ACC112 (cell line): ENCODE data around the gene FBXL2.

Experiments
- H2AFZ ChIP-seq: fragments of 200-600 bp; sonication (generic); one replicate; pipeline ENCODE4 v1.6.0; 2017; ENCODE audit warnings: antibody characterized with exemption, low read length; ENCODE audit not compliant: unreplicated experiment
- H3K27ac ChIP-seq: fragments of 200-600 bp; sonication (generic); 2 replicates; pipeline ENCODE4 v1.5.1; 2014; ENCODE audit warnings: low read depth, mild to moderate bottlenecking, antibody characterized with exemption, low read length, moderate library complexity
- H3K27me3 ChIP-seq: fragments of 200-600 bp; sonication (generic); 2 replicates; pipeline ENCODE4 v1.6.1; 2014; ENCODE audit warnings: mild to moderate bottlenecking, antibody characterized with exemption, low read length, moderate library complexity, mixed read lengths; ENCODE audit not compliant: insufficient read depth
- H3K36me3 ChIP-seq: fragments of 200-600 bp; sonication (generic); 2 replicates; pipeline ENCODE4 v1.6.1; 2016; ENCODE audit warnings: mild to moderate bottlenecking, antibody characterized with exemption, low read length, moderate library complexity, mixed read lengths; ENCODE audit not compliant: insufficient read depth
- H3K4me1 ChIP-seq: fragments of 200-600 bp; sonication (generic); one replicate; pipeline ENCODE4 v1.6.1; 2016; ENCODE audit warnings: low read length, mixed read lengths; ENCODE audit not compliant: insufficient read depth, unreplicated experiment, control insufficient read depth
- H3K4me3 ChIP-seq: fragments of 200-600 bp; sonication (generic); 2 replicates; pipeline ENCODE4 v1.5.1; 2014; ENCODE audit warnings: mild to moderate bottlenecking, low read depth, low read length
- H3K79me2 ChIP-seq: fragments of 200-600 bp; sonication (generic); one replicate; pipeline ENCODE4 v1.6.0; 2016; ENCODE audit warnings: low read length; ENCODE audit not compliant: control insufficient read depth, unreplicated experiment, insufficient read depth

Gene FBXL2

DNA sequence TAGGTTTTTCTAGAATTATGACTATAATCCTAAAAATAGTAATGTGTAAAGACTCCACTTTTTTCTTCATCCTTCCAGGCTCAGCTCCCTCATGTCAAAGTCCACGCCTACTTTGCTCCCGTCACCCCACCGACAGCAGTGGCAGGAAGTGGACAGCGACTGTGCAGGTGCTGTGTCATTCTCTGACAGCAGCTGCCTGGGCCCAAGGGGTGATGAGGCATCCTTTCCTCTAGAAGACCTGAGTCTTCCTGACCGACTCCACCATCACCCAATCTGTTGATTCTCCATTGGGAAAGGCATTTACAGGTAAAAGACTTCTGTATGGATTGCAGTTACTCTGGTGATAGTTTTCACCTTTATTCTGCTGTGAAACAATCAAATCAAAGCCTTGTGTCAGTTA, 108.2 kb downstream of the FBXL2 start:
- peaks cover 20% of the 10 kb centered on the region for H3K4me1 ChIP-seq
- H3K27me3 ChIP-seq = no peaks in the 10 kb centered on the region
- H3K4me3 ChIP-seq = no peak overlapping the region
- peaks cover 38% of the 10 kb centered on the region for H3K36me3 ChIP-seq
- no peak overlapping the region for H2AFZ ChIP-seq
- no peaks in the 10 kb centered on the region for H3K79me2 ChIP-seq
- H3K27ac ChIP-seq = no peak overlapping the region

DNA sequence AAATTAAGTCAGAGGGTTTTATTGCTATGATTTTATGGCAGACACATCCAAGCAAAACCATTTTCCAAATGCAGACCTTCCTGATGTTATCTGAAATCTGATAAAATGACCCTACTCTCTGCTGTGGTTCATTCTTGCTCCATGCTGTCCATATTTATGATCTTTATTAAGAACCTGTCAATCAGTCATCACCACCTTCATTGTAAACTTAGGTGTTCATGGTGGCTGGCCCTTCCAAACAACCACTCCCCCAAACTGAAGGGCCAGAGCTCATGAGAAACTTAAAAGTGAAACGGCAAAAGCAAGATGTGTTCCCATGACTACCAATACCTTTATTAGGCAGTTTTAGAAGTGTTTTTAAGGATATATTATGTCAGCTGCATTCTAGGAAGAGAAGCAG, 109.4 kb downstream of the FBXL2 start:
- Histone ChIP-seq H3K4me1 (peaks cover 29% of the 10 kb centered on the region), H3K36me3 (peaks cover 45% of the 10 kb centered on the region), H3K79me2 (peaks cover 3% of the 10 kb centered on the region), H3K27ac (no peak overlapping the region), H3K27me3 (no peaks in the 10 kb centered on the region), H3K4me3 (no peak overlapping the region), H2AFZ (no peak overlapping the region)

DNA sequence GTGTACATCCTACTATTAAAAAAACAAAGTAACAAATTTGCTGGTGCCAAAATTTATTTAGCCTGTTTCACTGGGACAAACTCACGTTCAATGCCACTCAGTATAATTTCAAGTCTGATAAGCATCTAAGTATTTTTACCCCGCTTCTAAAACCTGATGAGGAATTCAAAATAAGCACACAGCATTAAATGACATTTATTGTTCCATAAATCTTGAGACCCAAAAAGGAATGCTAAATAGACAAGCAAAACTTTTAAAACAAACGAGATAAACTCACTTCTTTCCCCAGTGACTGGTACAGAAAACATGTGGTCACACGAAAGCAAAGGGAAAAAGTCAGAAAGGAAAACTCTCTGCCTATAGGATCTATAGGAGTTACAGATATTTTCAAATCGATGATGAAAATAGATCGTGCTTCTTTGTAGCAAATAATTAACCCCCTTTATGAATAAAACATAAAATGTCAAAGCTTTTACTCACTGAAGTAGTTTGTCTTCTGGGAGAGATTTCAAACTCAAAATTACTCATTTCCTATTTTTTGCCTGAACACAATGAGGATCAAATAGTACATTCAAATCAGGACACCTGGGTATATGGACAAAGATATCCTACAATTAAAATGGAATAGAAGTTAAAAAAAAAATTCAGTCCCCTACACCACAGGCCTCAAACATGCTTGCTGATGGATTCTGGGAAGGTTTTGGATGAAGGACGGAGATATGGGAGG, 111.3 kb downstream of the FBXL2 start:
- H2AFZ ChIP-seq = no peak overlapping the region
- peaks cover 54% of the 10 kb centered on the region for H3K36me3 ChIP-seq
- no peaks in the 10 kb centered on the region for H3K27me3 ChIP-seq
- peak overlapping the region; percentile 11; the same call in 1 of the 2 replicates for H3K4me3 ChIP-seq
- peaks cover 46% of the 10 kb centered on the region for H3K4me1 ChIP-seq
- peak overlapping the region; percentile 32 for H3K27ac ChIP-seq
- peaks cover 3% of the 10 kb centered on the region for H3K79me2 ChIP-seq

DNA sequence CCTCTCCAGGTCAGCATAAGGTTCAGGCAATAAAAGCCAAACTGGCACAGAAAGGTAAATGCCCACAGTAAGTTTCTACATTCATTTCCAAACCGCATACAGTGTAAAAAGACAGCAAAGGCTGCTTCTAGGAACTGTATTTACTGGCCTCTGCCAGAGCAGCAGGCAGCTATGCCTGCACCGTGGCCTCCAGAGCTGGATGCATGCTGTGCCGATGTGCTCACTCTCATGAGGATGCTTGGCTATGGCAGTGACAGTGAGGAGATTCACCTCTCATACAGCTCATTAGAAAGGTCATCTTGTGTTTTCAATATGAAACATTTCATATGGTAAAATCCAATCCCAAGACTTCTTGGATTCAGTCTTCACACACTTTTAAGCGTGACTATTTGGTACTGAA, 112.7 kb downstream of the FBXL2 start:
- no peak overlapping the region for H3K4me3 ChIP-seq
- no peak overlapping the region for H2AFZ ChIP-seq
- H3K36me3 ChIP-seq = peaks cover 53% of the 10 kb centered on the region
- no peak overlapping the region for H3K27ac ChIP-seq
- no peaks in the 10 kb centered on the region for H3K27me3 ChIP-seq
- H3K4me1 ChIP-seq = peaks cover 45% of the 10 kb centered on the region
- peaks cover 3% of the 10 kb centered on the region for H3K79me2 ChIP-seq

DNA sequence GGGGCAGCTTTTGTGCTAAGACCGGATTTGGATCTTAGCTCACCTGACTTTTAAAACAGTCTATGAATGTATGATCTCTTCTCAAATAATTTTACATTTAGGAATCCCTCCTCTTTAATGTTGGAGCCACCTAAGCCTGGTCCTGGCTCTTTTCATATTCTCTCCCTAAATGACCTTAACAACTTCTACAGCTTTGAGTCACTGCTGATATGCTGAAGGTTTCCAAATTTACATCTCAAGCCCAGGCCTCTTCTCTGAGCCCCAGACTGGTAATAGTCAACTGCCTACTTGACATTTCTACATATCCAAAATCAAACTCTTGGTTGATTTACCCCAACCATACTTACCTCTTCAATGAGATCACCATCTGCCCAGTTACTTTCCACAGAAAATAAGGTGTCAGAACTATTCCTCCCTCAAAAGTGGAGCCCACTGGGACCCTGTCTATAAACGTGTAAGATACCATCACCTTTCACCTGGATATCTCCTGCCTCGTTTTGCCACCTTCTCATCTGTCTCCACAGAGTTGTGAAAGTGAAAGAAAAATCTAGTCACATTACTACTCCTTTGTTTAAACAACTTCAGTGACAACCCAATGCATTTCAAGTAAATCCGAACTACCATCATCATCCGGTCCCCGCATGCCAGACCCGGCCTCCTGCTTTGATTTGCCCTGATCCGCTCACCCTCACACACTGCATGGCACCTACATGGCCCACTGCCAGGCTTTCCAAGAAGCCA, 114.2 kb downstream of the FBXL2 start:
- H3K79me2 ChIP-seq = peaks cover 3% of the 10 kb centered on the region
- H3K4me1 ChIP-seq = peaks cover 48% of the 10 kb centered on the region
- no peak overlapping the region for H3K4me3 ChIP-seq
- no peak overlapping the region for H2AFZ ChIP-seq
- no peaks in the 10 kb centered on the region for H3K27me3 ChIP-seq
- H3K36me3 ChIP-seq = peaks cover 49% of the 10 kb centered on the region
- H3K27ac ChIP-seq = no peak overlapping the region

DNA sequence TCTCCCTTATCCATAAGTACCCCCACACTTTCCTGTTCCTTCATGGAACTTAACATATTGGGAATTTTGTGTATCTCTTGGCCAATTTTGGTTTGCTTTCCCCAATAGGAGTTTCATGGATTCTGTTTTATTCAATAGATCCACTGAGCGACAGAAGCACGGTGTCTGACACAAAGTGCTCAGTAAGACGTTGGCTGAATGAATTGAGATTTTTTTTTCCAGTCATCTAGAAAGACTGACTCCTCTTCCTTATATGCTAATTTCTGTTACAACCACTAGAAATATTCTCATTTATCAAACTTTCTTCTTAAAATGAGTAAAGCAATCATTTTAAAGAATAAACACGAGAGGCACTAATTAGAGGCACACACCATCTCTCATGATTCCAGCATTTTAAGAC, 114.9 kb downstream of the FBXL2 start:
- Histone ChIP-seq H3K79me2 (peaks cover 3% of the 10 kb centered on the region), H2AFZ (no peak overlapping the region), H3K27me3 (no peaks in the 10 kb centered on the region), H3K36me3 (peaks cover 55% of the 10 kb centered on the region), H3K4me3 (no peak overlapping the region), H3K4me1 (peaks cover 48% of the 10 kb centered on the region), H3K27ac (peak overlapping the region; percentile 86)

DNA sequence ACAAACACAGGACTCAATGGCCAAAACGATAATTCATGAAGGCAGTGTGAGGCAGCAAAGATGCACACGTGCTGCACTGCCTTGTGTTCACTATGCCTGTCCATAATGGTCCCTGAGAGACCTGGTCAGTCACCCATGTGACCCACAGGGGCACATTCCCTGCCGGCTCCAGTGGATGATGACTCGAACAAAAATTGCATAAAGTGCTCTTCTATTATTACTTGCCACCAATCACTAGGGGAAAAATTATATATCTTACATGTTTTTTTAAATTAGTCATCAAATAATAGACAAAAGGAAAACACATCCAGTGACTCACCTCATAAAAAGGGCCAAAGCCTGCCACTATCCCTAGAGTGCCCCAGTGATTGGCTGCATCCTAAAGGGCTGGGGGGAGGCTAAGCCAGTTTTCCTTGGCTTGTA, 115.5 kb downstream of the FBXL2 start:
- Histone ChIP-seq H2AFZ (no peak overlapping the region), H3K27ac (peak overlapping the region; percentile 86), H3K27me3 (no peaks in the 10 kb centered on the region), H3K4me3 (no peak overlapping the region), H3K79me2 (peaks cover 3% of the 10 kb centered on the region), H3K36me3 (peaks cover 55% of the 10 kb centered on the region), H3K4me1 (peaks cover 48% of the 10 kb centered on the region)

DNA sequence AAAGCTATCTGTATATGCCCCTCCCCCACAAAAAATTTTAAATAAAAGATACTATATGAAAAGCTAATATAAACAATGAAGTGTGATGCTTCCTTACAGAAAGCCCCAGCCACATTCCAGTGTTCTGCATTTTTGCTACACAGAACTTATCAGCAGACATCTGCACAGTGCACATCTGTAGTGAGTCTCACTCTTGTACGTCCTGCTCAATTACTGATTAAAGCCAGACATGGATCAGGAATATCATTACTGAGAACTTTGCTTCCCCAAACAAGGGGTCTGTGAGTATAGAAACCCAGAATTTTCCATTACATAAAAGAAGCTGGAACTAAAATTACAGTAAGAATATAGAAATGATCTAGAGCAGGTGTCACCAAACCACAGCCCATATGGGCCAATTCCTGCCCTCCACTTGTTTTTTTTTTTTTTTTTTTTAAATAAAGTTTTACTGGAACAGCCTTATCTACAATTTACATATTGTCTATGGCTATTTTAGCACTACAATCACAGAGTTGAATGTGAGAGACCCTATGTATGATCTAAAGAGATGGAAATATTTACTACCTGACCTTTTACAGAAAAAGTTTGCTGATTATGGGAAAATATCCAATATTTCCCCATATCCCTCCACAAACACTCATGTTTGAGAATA, 117.3 kb downstream of the FBXL2 start:
- Histone ChIP-seq H3K27ac (no peak overlapping the region), H3K36me3 (peaks cover 60% of the 10 kb centered on the region), H3K27me3 (no peaks in the 10 kb centered on the region), H3K4me3 (no peak overlapping the region), H3K4me1 (peaks cover 37% of the 10 kb centered on the region), H2AFZ (no peak overlapping the region), H3K79me2 (peaks cover 3% of the 10 kb centered on the region)

DNA sequence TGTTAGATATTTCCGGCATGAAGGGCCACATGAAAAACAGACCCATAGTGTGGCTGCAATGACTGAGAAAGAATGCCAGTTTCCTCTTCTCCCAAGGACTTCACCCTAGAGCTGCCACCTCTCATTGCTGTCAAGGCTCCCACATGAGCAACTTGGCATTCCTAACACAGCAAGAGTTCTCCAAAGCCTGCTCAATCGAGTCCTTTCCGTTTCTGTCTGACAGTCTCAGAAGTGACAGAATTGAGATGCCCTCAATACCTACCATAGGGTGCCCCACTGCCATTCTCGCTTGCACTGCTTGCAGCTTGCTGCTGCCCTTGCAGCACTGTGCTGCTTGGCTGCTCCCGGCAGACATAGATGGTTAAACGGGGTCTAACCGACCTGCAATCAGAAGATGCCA, 118.7 kb downstream of the FBXL2 start:
- Histone ChIP-seq H3K36me3 (peaks cover 59% of the 10 kb centered on the region), H2AFZ (no peak overlapping the region), H3K79me2 (peaks cover 2% of the 10 kb centered on the region), H3K4me1 (peaks cover 35% of the 10 kb centered on the region), H3K4me3 (no peak overlapping the region), H3K27me3 (no peaks in the 10 kb centered on the region), H3K27ac (no peak overlapping the region)

DNA sequence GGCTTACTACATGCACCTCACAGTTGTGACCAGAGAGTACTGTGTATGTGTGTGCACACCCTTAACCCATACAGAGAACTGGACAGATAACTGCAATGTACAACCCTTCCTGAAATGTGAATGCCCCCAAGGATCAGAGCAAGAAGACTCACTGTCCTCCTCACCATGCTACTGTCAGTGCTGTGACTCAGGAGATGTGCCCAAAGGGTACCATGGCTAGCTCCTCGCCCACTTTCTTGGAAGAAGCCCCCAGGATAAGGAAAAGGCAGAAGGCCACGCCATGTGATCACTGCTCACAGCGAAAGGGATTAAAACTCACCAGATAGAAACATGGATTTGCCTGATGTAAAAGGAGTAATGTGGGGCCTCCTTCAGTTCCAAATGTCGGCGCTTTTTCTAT, 121.2 kb downstream of the FBXL2 start:
- Histone ChIP-seq H3K27me3 (no peaks in the 10 kb centered on the region), H3K4me3 (no peak overlapping the region), H3K79me2 (no peaks in the 10 kb centered on the region), H3K27ac (no peak overlapping the region), H3K4me1 (peaks cover 19% of the 10 kb centered on the region), H3K36me3 (peaks cover 60% of the 10 kb centered on the region), H2AFZ (no peak overlapping the region)
